WERI-Rb-1 (cell line): Measurements from ENCODE around the gene SUMF1.

Experiments used
- DNase-seq: peaks from one replicate; pipeline ENCODE4 v3.0.0-alpha.2; 2020
- H3K27ac ChIP-seq: fragments of 250-450 bp; sonication (Bioruptor Pico); 2 replicates; pipeline ENCODE4 v1.5.1; 2020; ENCODE audit warnings: mild to moderate bottlenecking, moderate library complexity
- H3K27me3 ChIP-seq: fragments of 250-450 bp; sonication (Bioruptor Pico); 2 replicates; pipeline ENCODE4 v1.5.1; 2021; ENCODE audit warnings: mild to moderate bottlenecking, low read depth, moderate library complexity; ENCODE audit not compliant: insufficient read depth, severe bottlenecking
- H3K36me3 ChIP-seq: fragments of 250-450 bp; sonication (Bioruptor Pico); 2 replicates; pipeline ENCODE4 v1.5.1; 2020; ENCODE audit warnings: mild to moderate bottlenecking, moderate library complexity
- H3K4me3 ChIP-seq: 2 replicates; pipeline ENCODE4 v1.5.1; 2011; ENCODE audit warnings: low read depth, mild to moderate bottlenecking, control low read depth, low read length
- H3K9me3 ChIP-seq: fragments of 250-450 bp; sonication (Bioruptor Pico); 2 replicates; pipeline ENCODE4 v1.5.1; 2021; ENCODE audit warnings: mild to moderate bottlenecking, moderate library complexity; ENCODE audit not compliant: severe bottlenecking
- TF ChIP-seq, protein P1 (sequence below): IDR thresholded peaks from 2 replicates; pipeline ENCODE4 v1.5.1; 2011; ENCODE audit warnings: low read depth, mild to moderate bottlenecking, control low read depth, inconsistent platforms, low read length

The SUMF1 gene

GRCh38 chr3:4399476-4399875 is 67.6 kb downstream of the SUMF1 start:
- no peaks in the 10 kb centered on the region for H3K9me3 ChIP-seq
- DNase-seq = no peak
- no peak overlapping the region for H3K27ac ChIP-seq
- no peaks in the 10 kb centered on the region for H3K27me3 ChIP-seq
- no peaks in the 10 kb centered on the region for H3K36me3 ChIP-seq
- TF ChIP-seq, protein P1, sequence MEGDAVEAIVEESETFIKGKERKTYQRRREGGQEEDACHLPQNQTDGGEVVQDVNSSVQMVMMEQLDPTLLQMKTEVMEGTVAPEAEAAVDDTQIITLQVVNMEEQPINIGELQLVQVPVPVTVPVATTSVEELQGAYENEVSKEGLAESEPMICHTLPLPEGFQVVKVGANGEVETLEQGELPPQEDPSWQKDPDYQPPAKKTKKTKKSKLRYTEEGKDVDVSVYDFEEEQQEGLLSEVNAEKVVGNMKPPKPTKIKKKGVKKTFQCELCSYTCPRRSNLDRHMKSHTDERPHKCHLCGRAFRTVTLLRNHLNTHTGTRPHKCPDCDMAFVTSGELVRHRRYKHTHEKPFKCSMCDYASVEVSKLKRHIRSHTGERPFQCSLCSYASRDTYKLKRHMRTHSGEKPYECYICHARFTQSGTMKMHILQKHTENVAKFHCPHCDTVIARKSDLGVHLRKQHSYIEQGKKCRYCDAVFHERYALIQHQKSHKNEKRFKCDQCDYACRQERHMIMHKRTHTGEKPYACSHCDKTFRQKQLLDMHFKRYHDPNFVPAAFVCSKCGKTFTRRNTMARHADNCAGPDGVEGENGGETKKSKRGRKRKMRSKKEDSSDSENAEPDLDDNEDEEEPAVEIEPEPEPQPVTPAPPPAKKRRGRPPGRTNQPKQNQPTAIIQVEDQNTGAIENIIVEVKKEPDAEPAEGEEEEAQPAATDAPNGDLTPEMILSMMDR = no peak
- no peak overlapping the region for H3K4me3 ChIP-seq

GRCh38 chr3:4398941-4399245 is 68.2 kb downstream of the SUMF1 start:
- TF ChIP-seq, protein P1 = no peak
- H3K9me3 ChIP-seq = no peaks in the 10 kb centered on the region
- no peak overlapping the region for H3K27ac ChIP-seq
- DNase-seq = no peak
- no peaks in the 10 kb centered on the region for H3K27me3 ChIP-seq
- no peaks in the 10 kb centered on the region for H3K36me3 ChIP-seq
- H3K4me3 ChIP-seq = no peak overlapping the region

- no peaks in the 10 kb centered on the region for H3K36me3 ChIP-seq
- TF ChIP-seq, protein P1 = no peak
- no peaks in the 10 kb centered on the region for H3K9me3 ChIP-seq
- DNase-seq = no peak
- H3K27ac ChIP-seq = no peak overlapping the region
- H3K27me3 ChIP-seq = no peaks in the 10 kb centered on the region
- H3K4me3 ChIP-seq = no peak overlapping the region
Measured at GRCh38 chr3:4398120-4398940, 68.7 kb downstream of the SUMF1 start.

- H3K9me3 ChIP-seq = no peaks in the 10 kb centered on the region
- no peaks in the 10 kb centered on the region for H3K36me3 ChIP-seq
- H3K4me3 ChIP-seq = no peak overlapping the region
- H3K27ac ChIP-seq = no peak overlapping the region
- H3K27me3 ChIP-seq = no peaks in the 10 kb centered on the region
- TF ChIP-seq, protein P1 = no peak
- no peak for DNase-seq
Measured at GRCh38 chr3:4397466-4397865, 69.6 kb downstream of the SUMF1 start.

- H3K27ac ChIP-seq = no peak overlapping the region
- DNase-seq = no peak
- no peaks in the 10 kb centered on the region for H3K9me3 ChIP-seq
- H3K36me3 ChIP-seq = no peaks in the 10 kb centered on the region
- no peaks in the 10 kb centered on the region for H3K27me3 ChIP-seq
- H3K4me3 ChIP-seq = no peak overlapping the region
- TF ChIP-seq, protein P1 = no peak
Measured at GRCh38 chr3:4396542-4396941, 70.5 kb downstream of the SUMF1 start.

DNA sequence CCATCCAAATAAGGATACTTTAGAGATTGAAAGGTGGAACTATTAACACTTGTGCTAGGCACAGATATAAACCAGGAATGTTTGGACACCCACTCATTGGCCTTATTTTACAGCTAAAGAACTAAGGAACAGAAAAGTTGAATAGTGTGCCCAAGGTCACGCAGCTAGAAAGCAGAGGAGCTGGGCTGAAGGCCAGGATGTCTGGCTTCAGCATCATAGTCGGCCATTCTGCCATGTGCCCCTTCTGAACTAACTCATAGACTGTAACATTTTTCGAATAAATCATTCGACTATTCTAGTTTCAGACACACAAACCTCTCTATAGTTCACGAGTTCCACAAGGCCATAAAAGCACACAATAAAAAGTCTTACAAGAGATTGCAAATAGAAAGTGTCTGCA is 71.1 kb downstream of the SUMF1 start:
- H3K27me3 ChIP-seq = no peaks in the 10 kb centered on the region
- no peak for DNase-seq
- H3K27ac ChIP-seq = no peak overlapping the region
- no peaks in the 10 kb centered on the region for H3K36me3 ChIP-seq
- H3K9me3 ChIP-seq = no peaks in the 10 kb centered on the region
- no peak overlapping the region for H3K4me3 ChIP-seq
- TF ChIP-seq, protein P1 = no peak
